ENCODE measurements around the gene BORCS5.

The BORCS5 gene

DNA sequence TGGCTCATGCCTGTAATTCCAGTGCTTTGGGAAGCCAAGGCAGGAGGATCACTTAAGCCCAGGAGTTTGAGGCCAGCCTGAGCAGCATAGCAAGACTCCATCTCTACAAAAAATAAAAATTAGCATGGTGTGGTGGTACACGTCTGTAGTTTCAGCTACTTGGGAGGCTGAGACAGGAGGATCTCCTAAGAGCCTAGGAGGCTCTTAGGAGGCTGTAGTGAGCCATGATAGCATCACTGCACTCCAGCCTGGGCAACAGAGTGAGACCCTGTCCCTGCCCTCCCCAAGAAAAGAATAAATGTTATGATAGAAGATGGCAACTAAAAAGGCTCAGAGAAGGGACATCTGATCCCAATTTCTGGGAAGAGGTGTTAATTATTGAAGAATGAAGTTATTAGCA lies 3.6 kb upstream of the BORCS5 start:
- TF ChIP-seq POLR2A (IDR thresholded peaks at IDR 0.05; ENCODE audit: low read depth, low read length): no peak
- no peak for TF ChIP-seq PAX5 (IDR thresholded peaks at IDR 0.05; ENCODE audit: insufficient read depth, low read length, severe bottlenecking)
- no peak for TF ChIP-seq POLR2AphosphoS5 (IDR thresholded peaks at IDR 0.05; ENCODE audit: low read depth, low read length)
- no peak for TF ChIP-seq SPI1 (IDR thresholded peaks at IDR 0.05; ENCODE audit: low read depth, low read length)
- no peak for TF ChIP-seq POU2F2 (IDR thresholded peaks at IDR 0.05; ENCODE audit: low read depth, low read length)
- TF ChIP-seq TAF1 (IDR thresholded peaks at IDR 0.05; ENCODE audit: low read depth, low read length): no peak
- FAIRE-seq (no peak), DNase-seq (ENCODE audit: insufficient read length, low spot score) (no peak)

DNA sequence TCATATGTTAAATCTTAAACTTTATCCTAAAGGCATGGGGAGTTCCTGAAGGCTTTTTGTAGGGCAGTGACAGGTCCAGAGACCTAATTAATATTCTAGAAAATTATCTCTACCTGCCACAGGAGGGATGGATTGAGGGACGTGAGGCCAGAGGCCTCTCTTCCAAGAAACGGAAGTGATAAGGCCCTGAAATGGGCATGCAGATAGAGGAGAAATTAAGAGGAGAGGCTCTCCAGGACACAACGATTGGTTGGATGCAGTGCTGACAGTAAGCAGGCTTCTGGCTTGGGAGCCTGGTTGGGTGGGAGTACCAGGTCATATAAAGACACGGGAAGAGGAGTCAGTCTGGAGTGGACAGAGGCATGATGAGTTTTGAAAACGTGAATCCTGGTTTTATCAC lies 3.1 kb upstream of the BORCS5 start:
- DNase-seq (ENCODE audit: insufficient read length, low spot score) (no peak), FAIRE-seq (no peak)
- TF ChIP-seq POLR2AphosphoS5 (IDR thresholded peaks at IDR 0.05; ENCODE audit: low read depth, low read length): no peak
- TF ChIP-seq SPI1 (IDR thresholded peaks at IDR 0.05; ENCODE audit: low read depth, low read length): no peak
- no peak for TF ChIP-seq POLR2A (IDR thresholded peaks at IDR 0.05; ENCODE audit: low read depth, low read length)
- TF ChIP-seq POU2F2 (IDR thresholded peaks at IDR 0.05; ENCODE audit: low read depth, low read length): no peak
- TF ChIP-seq TAF1 (IDR thresholded peaks at IDR 0.05; ENCODE audit: low read depth, low read length): no peak
- TF ChIP-seq PAX5 (IDR thresholded peaks at IDR 0.05; ENCODE audit: insufficient read depth, low read length, severe bottlenecking): no peak

DNA sequence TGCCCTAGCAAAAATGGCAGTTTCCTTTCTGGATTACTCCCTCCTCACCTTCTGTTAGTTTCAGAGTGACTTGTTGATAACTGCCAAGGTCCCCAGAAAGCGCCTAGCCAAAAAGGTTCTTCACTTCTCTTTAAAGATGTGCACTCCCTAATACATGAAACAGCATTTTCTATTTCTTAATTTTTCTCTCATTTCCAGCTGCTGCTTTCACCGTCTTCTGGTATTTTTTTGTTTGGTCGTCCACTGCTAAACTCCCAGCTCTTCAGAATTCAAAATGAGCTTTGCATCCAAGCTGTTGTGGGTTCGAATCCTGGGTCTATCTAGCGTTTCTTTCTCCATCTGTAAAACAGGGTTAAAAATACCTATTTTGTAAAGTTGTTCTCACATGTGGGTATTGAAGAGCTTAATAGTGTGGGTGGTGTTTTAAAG lies 397 bp upstream of the BORCS5 start:
- FAIRE-seq (peak; percentile 13), DNase-seq (ENCODE audit: insufficient read length, low spot score) (no peak)
- TF ChIP-seq POLR2AphosphoS5 (IDR thresholded peaks at IDR 0.05; ENCODE audit: low read depth, low read length) (no peak), POLR2A (IDR thresholded peaks at IDR 0.05; ENCODE audit: low read depth, low read length) (no peak), POU2F2 (IDR thresholded peaks at IDR 0.05; ENCODE audit: low read depth, low read length) (no peak), TAF1 (IDR thresholded peaks at IDR 0.05; ENCODE audit: low read depth, low read length) (no peak), PAX5 (IDR thresholded peaks at IDR 0.05; ENCODE audit: insufficient read depth, low read length, severe bottlenecking) (no peak), SPI1 (IDR thresholded peaks at IDR 0.05; ENCODE audit: low read depth, low read length) (no peak)

DNA sequence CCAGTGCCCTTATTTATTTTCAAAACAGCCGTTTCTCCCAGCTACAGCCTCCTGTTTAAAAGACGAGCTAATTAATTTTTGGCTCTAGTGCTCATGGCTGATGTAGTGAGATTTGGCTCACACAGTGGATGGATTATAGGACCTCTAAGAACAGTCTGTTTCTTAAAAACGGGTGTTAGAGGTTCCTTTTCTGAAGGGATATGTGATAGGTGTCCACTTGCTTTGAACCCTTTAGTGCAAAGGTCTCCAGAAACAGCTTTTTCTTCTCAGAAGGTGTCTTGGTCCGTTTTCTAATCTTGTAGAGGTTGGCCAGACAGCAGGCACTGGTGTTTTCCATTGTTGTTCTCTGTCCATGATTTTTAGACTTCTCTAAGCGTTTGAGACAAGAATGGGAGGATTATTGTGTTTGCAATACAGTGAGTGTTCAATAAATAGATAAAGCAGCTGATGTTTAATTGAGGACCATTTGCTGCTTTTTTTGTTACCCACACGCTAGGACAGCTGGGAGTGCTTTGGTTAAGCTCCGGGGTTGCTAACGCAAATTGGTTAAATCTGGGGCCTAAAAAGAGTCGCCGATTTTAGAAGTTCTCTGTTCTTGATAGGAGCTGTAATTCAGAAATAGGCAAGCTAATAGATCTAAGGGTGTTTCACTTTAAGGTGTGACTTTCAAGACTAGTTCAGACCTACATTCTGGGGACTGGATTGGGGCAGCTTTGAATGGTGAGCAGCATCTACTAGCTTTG lies 1.0 kb downstream of the BORCS5 start:
- peak; percentile 61 for FAIRE-seq
- TF ChIP-seq SPI1 (IDR thresholded peaks at IDR 0.05; ENCODE audit: low read depth, low read length) (no peak), POU2F2 (IDR thresholded peaks at IDR 0.05; ENCODE audit: low read depth, low read length) (no peak), POLR2AphosphoS5 (IDR thresholded peaks at IDR 0.05; ENCODE audit: low read depth, low read length) (no peak), POLR2A (IDR thresholded peaks at IDR 0.05; ENCODE audit: low read depth, low read length) (no peak), PAX5 (IDR thresholded peaks at IDR 0.05; ENCODE audit: insufficient read depth, low read length, severe bottlenecking) (no peak), TAF1 (IDR thresholded peaks at IDR 0.05; ENCODE audit: low read depth, low read length) (no peak; the same call in 1 of the 2 replicates)
- DNase-seq (ENCODE audit: insufficient read length, low spot score): no peak

DNA sequence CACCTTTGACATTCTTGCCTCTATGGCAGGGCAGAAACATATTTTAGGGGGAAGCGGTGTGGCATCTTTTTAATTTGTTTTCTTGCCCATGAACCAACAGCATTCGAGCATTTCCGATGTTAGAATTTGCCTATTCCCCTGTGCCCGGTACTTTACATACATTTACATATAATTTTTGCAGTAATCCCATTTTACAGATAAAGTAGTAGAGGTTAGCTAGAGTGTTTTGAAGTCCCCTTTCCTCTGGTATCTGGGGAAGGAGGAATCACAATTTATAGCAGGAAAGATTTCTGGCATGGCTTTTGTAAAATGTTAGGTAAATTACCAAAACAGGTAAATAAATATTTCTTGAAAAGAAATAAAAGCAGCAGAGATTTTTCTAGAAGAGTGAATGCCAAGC lies 1.6 kb downstream of the BORCS5 start:
- peak; percentile 33 for FAIRE-seq
- TF ChIP-seq PAX5 (IDR thresholded peaks at IDR 0.05; ENCODE audit: insufficient read depth, low read length, severe bottlenecking) (no peak), POLR2AphosphoS5 (IDR thresholded peaks at IDR 0.05; ENCODE audit: low read depth, low read length) (no peak), POU2F2 (IDR thresholded peaks at IDR 0.05; ENCODE audit: low read depth, low read length) (no peak), SPI1 (IDR thresholded peaks at IDR 0.05; ENCODE audit: low read depth, low read length) (no peak), TAF1 (IDR thresholded peaks at IDR 0.05; ENCODE audit: low read depth, low read length) (no peak), POLR2A (IDR thresholded peaks at IDR 0.05; ENCODE audit: low read depth, low read length) (no peak; the same call in 1 of the 2 replicates)
- no peak for DNase-seq (ENCODE audit: insufficient read length, low spot score)

DNA sequence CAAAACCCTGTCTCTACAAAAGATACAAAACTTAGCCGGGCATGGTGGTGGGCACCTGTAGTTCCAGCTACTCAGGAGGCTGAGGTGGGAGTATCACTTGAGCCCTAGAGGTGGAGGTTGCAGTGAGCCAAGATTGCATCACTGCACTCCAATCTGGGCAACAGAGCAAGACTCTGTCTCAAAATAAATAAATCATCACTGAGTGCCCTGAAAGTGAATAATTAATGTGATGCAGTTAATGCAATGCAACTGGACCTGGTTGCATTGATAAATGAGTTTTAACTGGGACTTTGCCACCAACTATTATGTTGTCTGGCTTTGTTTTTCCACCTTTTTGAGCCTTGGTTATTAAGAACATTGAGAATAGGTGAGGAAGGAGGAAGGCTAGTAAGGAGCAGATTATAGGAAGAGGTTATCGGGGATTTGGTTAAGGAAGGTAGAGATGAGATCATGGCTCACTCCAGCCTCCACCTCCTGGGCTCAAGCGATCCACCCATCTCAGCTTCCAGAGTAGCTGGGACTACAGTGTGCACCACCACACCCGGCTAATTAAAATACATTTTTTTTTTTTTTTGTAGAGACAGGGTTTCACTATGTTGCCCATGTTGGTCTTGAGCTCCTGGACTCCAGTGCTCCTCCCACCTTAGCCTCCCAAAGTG lies 8.0 kb downstream of the BORCS5 start:
- FAIRE-seq (no peak), DNase-seq (ENCODE audit: insufficient read length, low spot score) (no peak)
- no peak for TF ChIP-seq POU2F2 (IDR thresholded peaks at IDR 0.05; ENCODE audit: low read depth, low read length)
- TF ChIP-seq PAX5 (IDR thresholded peaks at IDR 0.05; ENCODE audit: insufficient read depth, low read length, severe bottlenecking): no peak
- no peak for TF ChIP-seq POLR2AphosphoS5 (IDR thresholded peaks at IDR 0.05; ENCODE audit: low read depth, low read length)
- TF ChIP-seq SPI1 (IDR thresholded peaks at IDR 0.05; ENCODE audit: low read depth, low read length): no peak
- no peak for TF ChIP-seq TAF1 (IDR thresholded peaks at IDR 0.05; ENCODE audit: low read depth, low read length)
- no peak for TF ChIP-seq POLR2A (IDR thresholded peaks at IDR 0.05; ENCODE audit: low read depth, low read length)

DNA sequence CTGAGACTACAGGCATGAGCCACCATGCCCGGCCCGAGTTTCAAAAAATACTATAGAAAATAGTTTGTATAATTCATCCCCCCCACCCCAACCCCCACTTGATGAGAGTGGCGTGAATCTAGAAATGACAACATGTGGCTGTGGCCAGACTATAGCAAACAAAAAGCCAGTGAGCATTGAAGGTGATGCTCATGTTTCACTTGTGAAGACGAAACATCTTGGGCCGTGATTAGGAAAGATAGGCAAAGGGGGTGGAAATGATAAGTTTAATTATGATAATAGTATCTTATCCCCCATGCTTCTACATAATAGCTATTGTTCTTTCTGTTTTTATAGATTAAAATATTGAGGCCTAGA lies 8.5 kb downstream of the BORCS5 start:
- no peak for DNase-seq (ENCODE audit: insufficient read length, low spot score)
- no peak for TF ChIP-seq TAF1 (IDR thresholded peaks at IDR 0.05; ENCODE audit: low read depth, low read length)
- FAIRE-seq: no peak

DNA sequence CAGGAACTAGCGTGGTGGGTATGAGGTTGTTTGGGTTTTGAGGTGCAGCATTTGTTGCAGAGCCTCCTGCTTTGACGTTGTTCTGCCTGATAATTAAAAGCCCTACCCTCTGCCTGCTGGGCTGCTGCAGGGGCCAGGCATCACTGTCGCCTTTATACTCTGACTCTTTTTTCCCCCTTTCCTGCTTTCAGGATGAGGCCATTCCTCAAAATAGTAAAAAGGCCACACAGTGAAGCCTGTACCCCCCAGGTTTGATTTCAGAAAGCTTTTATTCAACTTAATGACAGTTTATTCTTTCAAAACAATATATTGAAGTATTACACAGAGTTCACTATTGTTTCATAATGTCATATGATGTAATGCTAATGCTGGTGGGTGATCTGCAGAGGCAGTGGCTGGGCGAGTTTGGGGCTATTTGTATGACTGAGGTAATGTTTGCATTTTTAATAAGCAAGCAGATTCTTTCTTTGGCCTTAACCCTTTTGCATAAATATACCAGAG lies 9.1 kb downstream of the BORCS5 start:
- TF ChIP-seq PAX5 (IDR thresholded peaks at IDR 0.05; ENCODE audit: insufficient read depth, low read length, severe bottlenecking) (no peak), POU2F2 (IDR thresholded peaks at IDR 0.05; ENCODE audit: low read depth, low read length) (no peak), POLR2AphosphoS5 (IDR thresholded peaks at IDR 0.05; ENCODE audit: low read depth, low read length) (no peak), TAF1 (IDR thresholded peaks at IDR 0.05; ENCODE audit: low read depth, low read length) (no peak), POLR2A (IDR thresholded peaks at IDR 0.05; ENCODE audit: low read depth, low read length) (no peak), SPI1 (IDR thresholded peaks at IDR 0.05; ENCODE audit: low read depth, low read length) (no peak)
- FAIRE-seq (no peak), DNase-seq (ENCODE audit: insufficient read length, low spot score) (no peak)

DNA sequence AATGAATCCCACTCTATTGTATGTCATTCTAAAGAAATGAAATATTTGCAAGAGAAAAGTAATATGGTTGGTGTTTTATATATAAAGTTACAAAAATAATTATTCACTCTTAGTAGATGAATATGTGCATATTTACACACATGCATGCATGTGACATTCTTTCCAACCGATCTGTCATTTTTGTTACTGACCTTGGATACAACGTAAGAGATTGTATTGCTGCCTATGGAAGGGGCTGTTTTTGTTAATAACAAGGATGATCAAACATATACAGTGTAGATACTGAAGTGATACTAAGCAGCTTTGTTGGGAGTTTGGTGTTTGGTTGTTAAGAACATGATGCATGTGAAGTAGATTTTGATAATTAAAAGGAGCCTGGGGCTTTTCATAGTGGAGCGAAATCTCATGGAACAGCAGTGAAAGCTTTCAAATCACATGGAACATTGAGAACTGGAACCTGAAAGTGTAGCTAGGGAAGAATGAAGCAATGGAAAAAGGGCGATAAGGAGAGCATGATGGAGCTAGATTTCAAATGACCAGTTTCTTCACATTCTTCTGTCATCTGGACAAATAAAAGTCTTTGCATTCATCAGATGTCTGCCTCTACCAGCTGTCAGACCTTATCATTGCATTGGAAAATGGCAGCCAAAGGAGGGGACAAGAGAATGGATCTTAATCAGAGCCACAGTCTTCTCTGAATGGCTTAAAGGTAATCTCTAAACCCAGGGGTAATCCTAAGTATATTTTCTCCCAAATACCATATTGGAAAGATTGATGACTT lies 10.0 kb downstream of the BORCS5 start:
- FAIRE-seq: peak; percentile 35
- no peak for DNase-seq (ENCODE audit: insufficient read length, low spot score)
- TF ChIP-seq PAX5 (IDR thresholded peaks at IDR 0.05; ENCODE audit: insufficient read depth, low read length, severe bottlenecking): no peak
- TF ChIP-seq POU2F2 (IDR thresholded peaks at IDR 0.05; ENCODE audit: low read depth, low read length): no peak
- TF ChIP-seq POLR2A (IDR thresholded peaks at IDR 0.05; ENCODE audit: low read depth, low read length): no peak
- TF ChIP-seq SPI1 (IDR thresholded peaks at IDR 0.05; ENCODE audit: low read depth, low read length): no peak
- TF ChIP-seq TAF1 (IDR thresholded peaks at IDR 0.05; ENCODE audit: low read depth, low read length): no peak
- TF ChIP-seq POLR2AphosphoS5 (IDR thresholded peaks at IDR 0.05; ENCODE audit: low read depth, low read length): no peak
